IPS-20b (cell line): ENCODE data around the gene RIOX2.
"Not testable (repeated sequence)": the region's sequence is repeated elsewhere in the genome, so short reads cannot be mapped to it uniquely, and the experiment has no call there.

Source experiments
- H3K27ac ChIP-seq: one replicate; pipeline ENCODE4 v1.5.1; 2013; ENCODE audit warnings: low read length
- H3K27me3 ChIP-seq: 2 replicates; pipeline ENCODE4 v1.6.1; 2013; ENCODE audit warnings: mild to moderate bottlenecking, low read length, inconsistent platforms; ENCODE audit not compliant: insufficient read depth
- H3K36me3 ChIP-seq: 2 replicates; pipeline ENCODE4 v1.6.1; 2013; ENCODE audit warnings: low read depth, mild to moderate bottlenecking, inconsistent platforms, low read length, moderate library complexity; ENCODE audit not compliant: insufficient read depth
- H3K4me1 ChIP-seq: 2 replicates; pipeline ENCODE4 v1.6.1; 2013; ENCODE audit warnings: mild to moderate bottlenecking, control low read depth, inconsistent platforms, low read length, moderate library complexity; ENCODE audit not compliant: insufficient read depth
- H3K4me3 ChIP-seq: 2 replicates; pipeline ENCODE4 v1.5.1; 2013; ENCODE audit warnings: mild to moderate bottlenecking, low read length, inconsistent platforms
- H3K9ac ChIP-seq: 2 replicates; pipeline ENCODE4 v1.6.1; 2013; ENCODE audit warnings: low read depth, mild to moderate bottlenecking, inconsistent platforms, low read length, moderate library complexity
- H3K9me3 ChIP-seq: 2 replicates; pipeline ENCODE4 v1.6.1; 2013; ENCODE audit warnings: mild to moderate bottlenecking, low read depth, low read length, inconsistent platforms; ENCODE audit not compliant: insufficient read depth

The RIOX2 gene

GRCh38 chr3:97971679-97972567, at the start of gene RIOX2:
TSS of gene RIOX2 (minus strand) at chr3:97972431. CDS start at chr3:97967593, 4,838 bp downstream.
- H3K4me3 ChIP-seq: peak within 1 kb of the TSS; percentile 62
- H3K9ac ChIP-seq: peak within 1 kb of the TSS; percentile 29; the same call in 1 of the 2 replicates
- peaks cover 22% of the 10 kb centered on the region; the same call in 1 of the 2 replicates for H3K27me3 ChIP-seq
- peaks cover 7% of the 10 kb centered on the region; the same call in 1 of the 2 replicates for H3K4me1 ChIP-seq
- no peaks in the 10 kb centered on the region for H3K9me3 ChIP-seq
- no peak within 1 kb of the TSS for H3K27ac ChIP-seq
- no peaks in the 10 kb centered on the region; the same call in 1 of the 2 replicates for H3K36me3 ChIP-seq

- Histone ChIP-seq H3K36me3 (no peaks in the 10 kb centered on the region), H3K27ac (no peak overlapping the region), H3K4me1 (no peaks in the 10 kb centered on the region), H3K9me3 (no peaks in the 10 kb centered on the region), H3K4me3 (no peak overlapping the region), H3K9ac (no peak overlapping the region), H3K27me3 (no peaks in the 10 kb centered on the region)
Measured at GRCh38 chr3:98020412-98020811, 48.2 kb upstream of the RIOX2 start.

DNA sequence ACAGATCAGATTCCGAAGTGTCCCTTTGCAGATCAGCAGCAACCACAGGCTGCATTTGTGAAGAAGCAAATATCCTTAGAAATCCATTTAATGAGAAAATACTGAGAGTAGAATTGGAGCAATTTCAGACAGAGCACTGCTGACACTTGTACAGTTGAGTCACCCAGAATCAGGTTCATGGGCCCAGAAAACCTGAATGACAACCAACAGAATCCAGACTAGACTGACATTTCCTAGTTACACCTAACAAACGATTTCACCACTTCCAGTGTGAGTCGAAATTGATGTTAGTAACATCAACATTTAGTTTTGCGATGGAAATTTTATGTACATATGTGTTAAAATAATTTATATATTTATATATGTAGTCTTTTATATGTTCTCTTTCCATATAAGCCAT, 46.1 kb upstream of the RIOX2 start:
- Histone ChIP-seq H3K36me3 (no peaks in the 10 kb centered on the region), H3K27ac (no peak overlapping the region), H3K4me3 (no peak overlapping the region), H3K4me1 (no peaks in the 10 kb centered on the region), H3K9me3 (no peaks in the 10 kb centered on the region), H3K27me3 (no peaks in the 10 kb centered on the region), H3K9ac (no peak overlapping the region)

DNA sequence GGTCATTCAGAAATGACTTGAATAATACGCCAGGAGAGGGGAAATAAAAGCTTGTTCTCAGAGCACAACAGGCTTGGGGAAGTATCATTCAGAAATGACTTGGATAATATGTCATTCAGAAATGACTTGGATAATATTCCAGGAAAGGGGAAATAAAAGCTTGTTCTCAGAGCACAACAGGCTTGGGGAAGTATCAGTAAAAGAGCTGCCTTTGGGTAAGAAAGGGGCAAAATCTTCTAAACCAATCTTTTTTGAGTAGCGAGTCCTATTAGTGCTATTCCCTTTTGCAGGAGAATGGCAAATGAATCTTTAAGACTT, 42.0 kb upstream of the RIOX2 start:
- Histone ChIP-seq H3K9me3 (no peaks in the 10 kb centered on the region), H3K27me3 (no peaks in the 10 kb centered on the region), H3K36me3 (no peaks in the 10 kb centered on the region), H3K9ac (no peak overlapping the region), H3K4me3 (no peak overlapping the region), H3K4me1 (no peaks in the 10 kb centered on the region), H3K27ac (no peak overlapping the region)

DNA sequence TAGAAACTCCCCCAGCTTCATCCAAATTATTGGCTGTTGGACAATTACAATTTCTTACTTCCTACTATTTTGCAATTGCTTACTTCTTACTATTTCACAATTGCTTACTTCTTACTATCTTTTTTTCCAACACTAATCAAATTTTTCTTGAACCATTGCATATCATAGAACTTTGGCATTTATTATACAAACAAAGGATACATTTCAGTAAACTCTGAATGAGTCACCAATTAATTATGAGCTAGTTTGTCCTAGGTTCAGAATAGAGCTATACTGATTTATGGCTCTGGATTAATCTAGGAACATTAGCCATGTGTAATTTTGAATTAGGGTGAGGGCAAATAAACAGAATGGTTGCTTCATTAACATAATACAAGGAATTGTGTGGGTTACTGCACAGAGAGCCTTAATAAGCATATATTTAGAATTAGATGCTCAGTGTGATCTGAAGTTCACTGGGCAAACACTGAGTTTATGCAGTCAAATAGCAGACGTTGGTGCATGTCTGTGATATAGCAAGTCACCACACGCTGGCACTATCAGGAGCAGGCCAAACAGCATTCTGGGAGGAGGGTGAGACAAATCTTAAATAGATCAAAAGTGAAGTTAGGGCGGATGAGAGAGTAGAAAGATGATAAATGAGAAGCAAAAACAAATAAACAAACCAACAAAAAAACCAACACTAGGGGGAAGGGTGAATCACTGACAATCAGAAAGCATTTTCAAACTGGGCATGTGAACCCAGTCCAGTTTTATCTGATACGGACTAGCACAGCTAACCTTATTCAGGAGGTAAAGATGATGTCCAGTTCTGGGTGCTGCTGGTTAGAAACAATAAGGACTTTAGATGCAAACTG, 41.4 kb upstream of the RIOX2 start:
- no peaks in the 10 kb centered on the region for H3K9me3 ChIP-seq
- no peak overlapping the region for H3K27ac ChIP-seq
- no peak overlapping the region for H3K4me3 ChIP-seq
- no peaks in the 10 kb centered on the region for H3K27me3 ChIP-seq
- no peaks in the 10 kb centered on the region for H3K36me3 ChIP-seq
- no peaks in the 10 kb centered on the region for H3K4me1 ChIP-seq
- no peak overlapping the region for H3K9ac ChIP-seq

- Histone ChIP-seq H3K9ac (no peak overlapping the region), H3K27me3 (no peaks in the 10 kb centered on the region), H3K9me3 (no peaks in the 10 kb centered on the region), H3K4me1 (no peaks in the 10 kb centered on the region), H3K4me3 (no peak overlapping the region), H3K27ac (no peak overlapping the region), H3K36me3 (no peaks in the 10 kb centered on the region)
Measured at GRCh38 chr3:98012979-98013378, 40.7 kb upstream of the RIOX2 start.

DNA sequence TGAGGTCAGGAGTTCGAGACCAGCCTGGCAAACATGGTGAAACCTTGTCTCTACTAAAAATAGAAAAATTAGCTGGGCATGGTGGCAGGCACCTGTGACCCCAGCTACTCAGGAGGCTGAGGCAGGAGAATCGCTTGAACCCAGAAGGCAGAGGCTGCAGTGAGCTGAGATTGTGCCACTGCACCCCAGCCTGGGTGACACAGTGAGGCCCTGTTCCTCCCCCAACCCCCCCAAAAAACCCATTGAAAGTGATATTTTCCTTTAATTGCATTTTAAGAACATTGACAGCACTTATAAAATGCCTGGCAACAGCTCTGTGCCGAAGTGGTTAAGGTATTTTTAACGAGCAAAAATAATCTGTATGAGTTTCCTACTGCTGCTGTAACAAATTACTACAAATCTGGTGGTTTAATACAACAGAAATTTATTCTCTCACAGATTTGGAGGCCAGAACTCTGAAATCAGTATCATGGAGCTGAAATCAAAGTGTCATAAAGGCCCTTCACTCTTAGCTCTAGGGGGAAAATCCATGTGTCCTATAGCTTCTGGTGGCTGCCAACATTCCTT, 38.7 kb upstream of the RIOX2 start:
- H3K36me3 ChIP-seq, H3K4me3 ChIP-seq, H3K9ac ChIP-seq: not testable (repeated sequence)

GRCh38 chr3:98010194-98010882, 38.1 kb upstream of the RIOX2 start:
- Histone ChIP-seq H3K27ac (no peak overlapping the region), H3K9me3 (no peaks in the 10 kb centered on the region), H3K4me3 (no peak overlapping the region), H3K4me1 (no peaks in the 10 kb centered on the region), H3K36me3 (no peaks in the 10 kb centered on the region), H3K9ac (no peak overlapping the region), H3K27me3 (no peaks in the 10 kb centered on the region)

More for the DNA sequence above, 38.7 kb upstream of the RIOX2 start:
- H3K27ac ChIP-seq, H3K9me3 ChIP-seq, H3K4me1 ChIP-seq, H3K27me3 ChIP-seq: not testable (repeated sequence)

DNA sequence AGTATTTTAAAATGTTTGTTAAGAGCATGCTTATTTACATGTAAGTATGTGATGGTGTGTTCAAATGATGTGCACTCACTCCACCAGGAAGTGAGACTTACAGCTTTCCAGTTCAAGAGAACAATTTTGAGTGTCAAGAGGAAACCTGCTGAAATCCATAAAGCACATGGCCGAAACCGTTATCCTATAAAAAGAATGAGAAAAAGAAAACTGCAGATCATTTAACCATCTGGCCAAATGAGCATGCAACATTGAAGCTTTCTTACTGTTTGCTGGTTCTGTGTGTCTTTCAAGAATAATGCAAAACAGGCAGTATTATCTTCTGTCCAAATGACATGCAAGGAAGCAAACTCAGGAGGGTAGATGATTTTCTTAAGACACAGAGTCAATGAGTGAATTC, 36.6 kb upstream of the RIOX2 start:
- no peaks in the 10 kb centered on the region for H3K4me1 ChIP-seq
- H3K27ac ChIP-seq: no peak overlapping the region
- no peak overlapping the region for H3K4me3 ChIP-seq

GRCh38 chr3:98005438-98005837, 33.2 kb upstream of the RIOX2 start:
- H3K27ac ChIP-seq: no peak overlapping the region
- H3K4me3 ChIP-seq: no peak overlapping the region
- H3K9me3 ChIP-seq: no peaks in the 10 kb centered on the region
- no peaks in the 10 kb centered on the region for H3K4me1 ChIP-seq
- H3K27me3 ChIP-seq: no peaks in the 10 kb centered on the region
- no peaks in the 10 kb centered on the region for H3K36me3 ChIP-seq
- no peak overlapping the region for H3K9ac ChIP-seq

More for the DNA sequence above, 36.6 kb upstream of the RIOX2 start:
- no peaks in the 10 kb centered on the region for H3K27me3 ChIP-seq
- H3K36me3 ChIP-seq: no peaks in the 10 kb centered on the region
- no peak overlapping the region for H3K9ac ChIP-seq
- H3K9me3 ChIP-seq: no peaks in the 10 kb centered on the region

GRCh38 chr3:98004721-98005120, 32.5 kb upstream of the RIOX2 start:
- Histone ChIP-seq H3K9me3 (no peaks in the 10 kb centered on the region), H3K27ac (no peak overlapping the region), H3K36me3 (no peaks in the 10 kb centered on the region), H3K9ac (no peak overlapping the region), H3K4me3 (no peak overlapping the region), H3K27me3 (no peaks in the 10 kb centered on the region), H3K4me1 (peaks cover 4% of the 10 kb centered on the region; the same call in 1 of the 2 replicates)
